Caco-2 (cell line): ENCODE results near the gene GRIA4. TPM values are rescaled to one million over a fixed set of nuclear protein-coding genes. Genes with fewer than 3 reads are reported as not detected.
"Not testable (repeated sequence)": the region's sequence is repeated elsewhere in the genome, so short reads cannot be mapped to it uniquely, and the experiment has no call there.

Source experiments
- BruUV-seq: library from RNA; stranded (reverse); fragments of 400-500 nt; replicated peaks from 2 replicates; lab custom pipeline; 2021; lab: Mats Ljungman, UMichigan
- CTCF ChIA-PET: fragments of 300-600 bp; sonication (Branson Sonifier 250); formaldehyde crosslinking; loops from one replicate; lab custom pipeline; 2022; ENCODE audit warnings: antibody characterized with exemption; lab: Charles Lee
- POLR2A ChIA-PET: fragments of 300-600 bp; sonication (Branson Sonifier 250); formaldehyde crosslinking; loops from one replicate; lab custom pipeline; 2022; ENCODE audit warnings: antibody characterized with exemption; lab: Charles Lee
- DNase-seq, 2 experiments: peaks; one replicate each; pipeline versions ENCODE4 v3.0.0 to v3.0.0-alpha.2; 2020 to 2022
- H3K27me3 ChIP-seq: replicated peaks from 2 replicates; pipeline ENCODE4 v1.6.0; 2011; ENCODE audit warnings: low read length; ENCODE audit not compliant: control insufficient read depth, insufficient read depth
- H3K36me3 ChIP-seq: 2 replicates; pipeline ENCODE4 v1.5.1; 2011; ENCODE audit warnings: low read length; ENCODE audit not compliant: control insufficient read depth, insufficient read depth
- H3K4me1 ChIP-seq: fragments of 250-450 bp; sonication (Bioruptor Pico); 2 replicates; pipeline ENCODE4 v1.5.1; 2020; ENCODE audit warnings: mild to moderate bottlenecking
- H3K4me3 ChIP-seq: 2 replicates; pipeline ENCODE4 v1.5.1; 2011; ENCODE audit warnings: low read depth, mild to moderate bottlenecking, control low read depth, low read length
- H3K9me3 ChIP-seq: fragments of 250-450 bp; sonication (Bioruptor Pico); 2 replicates; pipeline ENCODE4 v1.5.1; 2020; ENCODE audit warnings: mild to moderate bottlenecking, moderate library complexity
- H3K27ac Mint-ChIP-seq: one replicate; pipeline ENCODE4 v1.8.0; 2022; ENCODE audit warnings: mixed read lengths; ENCODE audit not compliant: unreplicated experiment
- H3K27me3 Mint-ChIP-seq: one replicate; pipeline ENCODE4 v1.8.0; 2022; ENCODE audit warnings: mixed read lengths; ENCODE audit not compliant: insufficient read depth, unreplicated experiment
- H3K36me3 Mint-ChIP-seq: one replicate; pipeline ENCODE4 v1.8.0; 2022; ENCODE audit warnings: mild to moderate bottlenecking, mixed read lengths; ENCODE audit not compliant: insufficient read depth, unreplicated experiment
- H3K4me1 Mint-ChIP-seq: one replicate; pipeline ENCODE4 v1.8.0; 2022; ENCODE audit warnings: low read depth, mixed read lengths; ENCODE audit not compliant: unreplicated experiment
- H3K4me3 Mint-ChIP-seq: one replicate; pipeline ENCODE4 v1.8.0; 2022; ENCODE audit warnings: mild to moderate bottlenecking, moderate library complexity, mixed read lengths; ENCODE audit not compliant: unreplicated experiment
- H3K9me3 Mint-ChIP-seq: one replicate; pipeline ENCODE4 v1.8.0; 2022; ENCODE audit warnings: mixed read lengths; ENCODE audit not compliant: unreplicated experiment
- CTCF ChIP-seq, 2 experiments: fragments of 200-600 bp in 1 of 2; IDR thresholded peaks; 1 replicate in 1 of 2; 2 replicates in 1 of 2; pipeline versions ENCODE4 v1.5.1 to v1.8.0; 2011 to 2022; ENCODE audit warnings: antibody characterized with exemption in 1 of 2, control low read depth in 1 of 2, inconsistent platforms in 1 of 2, low read depth in 1 of 2, low read length in 1 of 2, mild to moderate bottlenecking in 1 of 2, moderate library complexity in 1 of 2; ENCODE audit not compliant: insufficient read depth in 1 of 2, severe bottlenecking in 1 of 2, unreplicated experiment in 1 of 2
- intact Hi-C: fragments of 100-400 bp; cut with micrococcal nuclease; formaldehyde crosslinking; loops from one replicate; pipeline ENCODE4 v1.10.0; 2022; ENCODE audit not compliant: unreplicated experiment
- total RNA-seq: library from RNA; stranded (reverse); gene quantifications from 2 replicates; pipeline ENCODE4 v1.2.3, GENCODE V29; 2022

Gene GRIA4
- total RNA-seq, 1 experiment from 2014 or later: not detected

GRCh38 chr11:105780781-105781525 is 171.1 kb downstream of the GRIA4 start:
- Mint-ChIP-seq H3K27me3 (no peaks in the 10 kb centered on the region), H3K36me3 (no peaks in the 10 kb centered on the region), H3K4me1 (no peaks in the 10 kb centered on the region), H3K9me3 (no peaks in the 10 kb centered on the region), H3K27ac (no peak overlapping the region), H3K4me3 (no peak overlapping the region)
- no peaks in the 10 kb centered on the region for H3K4me1 ChIP-seq
- no peak overlapping the region for H3K4me3 ChIP-seq
- no peaks in the 10 kb centered on the region for H3K36me3 ChIP-seq
- no peaks in the 10 kb centered on the region for H3K9me3 ChIP-seq
- TF ChIP-seq CTCF (IDR thresholded peaks at IDR 0.05; ENCODE audit: insufficient read depth in 1 of 2, low read depth in 1 of 2, low read length in 1 of 2, severe bottlenecking in 1 of 2, unreplicated experiment in 1 of 2): no peak
- ChIA-PET CTCF (no interaction called here), POLR2A (no interaction called here)
- intact Hi-C loops: no loop called here
- H3K27me3 ChIP-seq: no peaks in the 10 kb centered on the region
- DNase-seq: no peak
- BruUV-seq: no TSS peak

GRCh38 chr11:105781807-105782206 is 171.9 kb downstream of the GRIA4 start:
- no peak for TF ChIP-seq CTCF (IDR thresholded peaks at IDR 0.05; ENCODE audit: insufficient read depth in 1 of 2, low read depth in 1 of 2, low read length in 1 of 2, severe bottlenecking in 1 of 2, unreplicated experiment in 1 of 2)
- Mint-ChIP-seq H3K4me3 (no peak overlapping the region), H3K36me3 (no peaks in the 10 kb centered on the region)

GRCh38 chr11:105783216-105783615 is 173.3 kb downstream of the GRIA4 start:
- TF ChIP-seq CTCF (IDR thresholded peaks at IDR 0.05; ENCODE audit: insufficient read depth in 1 of 2, low read depth in 1 of 2, low read length in 1 of 2, severe bottlenecking in 1 of 2, unreplicated experiment in 1 of 2): no peak
- Histone ChIP-seq H3K4me3 (no peak overlapping the region), H3K27me3 (no peaks in the 10 kb centered on the region), H3K36me3 (no peaks in the 10 kb centered on the region), H3K9me3 (no peaks in the 10 kb centered on the region), H3K4me1 (no peaks in the 10 kb centered on the region)
- no peaks in the 10 kb centered on the region for H3K36me3 Mint-ChIP-seq
- no TSS peak for BruUV-seq
- DNase-seq: no peak
- H3K27ac Mint-ChIP-seq: no peak overlapping the region
- H3K9me3 Mint-ChIP-seq: no peaks in the 10 kb centered on the region
- ChIA-PET CTCF (no interaction called here), POLR2A (no interaction called here)
- intact Hi-C loops: no loop called here
- H3K4me3 Mint-ChIP-seq: no peak overlapping the region
- H3K4me1 Mint-ChIP-seq: no peaks in the 10 kb centered on the region
- H3K27me3 Mint-ChIP-seq: no peaks in the 10 kb centered on the region

More at GRCh38 chr11:105781807-105782206, 171.9 kb downstream of the GRIA4 start:
- no peaks in the 10 kb centered on the region for H3K36me3 ChIP-seq
- BruUV-seq: no TSS peak
- H3K4me1 Mint-ChIP-seq: no peaks in the 10 kb centered on the region
- H3K27me3 ChIP-seq: no peaks in the 10 kb centered on the region
- H3K9me3 ChIP-seq: no peaks in the 10 kb centered on the region
- H3K27me3 Mint-ChIP-seq: no peaks in the 10 kb centered on the region
- no peaks in the 10 kb centered on the region for H3K9me3 Mint-ChIP-seq
- H3K4me3 ChIP-seq: no peak overlapping the region
- intact Hi-C loops: no loop called here
- ChIA-PET POLR2A (no interaction called here), CTCF (no interaction called here)
- DNase-seq: no peak
- no peak overlapping the region for H3K27ac Mint-ChIP-seq
- H3K4me1 ChIP-seq: no peaks in the 10 kb centered on the region

- intact Hi-C loops, H3K4me3 Mint-ChIP-seq, H3K36me3 Mint-ChIP-seq, CTCF ChIA-PET, H3K9me3 Mint-ChIP-seq, H3K4me3 ChIP-seq, H3K36me3 ChIP-seq, H3K4me1 Mint-ChIP-seq, H3K27me3 ChIP-seq, POLR2A ChIA-PET, H3K27ac Mint-ChIP-seq, DNase-seq, H3K9me3 ChIP-seq, H3K27me3 Mint-ChIP-seq, BruUV-seq, H3K4me1 ChIP-seq: not testable (repeated sequence)
These were observed 176.0 kb downstream of the GRIA4 start for GRCh38 chr11:105785850-105786249.
